Left colon (tissue), 2 donors: Measurements from ENCODE around the gene MEPE. TPM values are rescaled to one million over a fixed set of nuclear protein-coding genes. Genes with fewer than 3 reads are reported as not detected.
A peak's percentile ranks its signal among the peaks of the same experiment; 100 is the strongest.
"Not testable (repeated sequence)": the region's sequence is repeated elsewhere in the genome, so short reads cannot be mapped to it uniquely, and the experiment has no call there.

Experiments
- ATAC-seq: fragments of 200-7000 bp; cut with Tn5 transposase; one replicate; pipeline ENCODE4 v1.9.1; 2020; ENCODE audit warnings: mild to moderate bottlenecking, moderate library complexity
- DNase-seq, 2 donors: peaks; one replicate each; pipeline ENCODE4 v3.0.0-alpha.2; 2020
- intact Hi-C, 2 donors: fragments of 100-400 bp; cut with DNase I in 1 of 2; cut with micrococcal nuclease in 1 of 2; formaldehyde crosslinking; loops; one replicate each; pipeline versions ENCODE4 v1.11.2 to v1.14.0; 2022; cut with DNase I, micrococcal nuclease
- total RNA-seq, 2 donors: library from RNA; stranded (reverse); fragmentation: NEBNext Ultra II Directional; extraction: Animal tissue kit (Norgen Biotek cat#: 25700); gene quantifications; one replicate each; pipeline ENCODE4 v1.2.1, GENCODE V29; 2021
- donor health status: DM: no; HTN: no; CAD: no.
- donor health status: DM: yes; HTN: yes; CAD: no.

MEPE gene
- total RNA-seq, 2 donors from 2014 or later: not detected

GRCh38 chr4:87865288-87865687 lies 32.5 kb downstream of the MEPE start:
- ATAC-seq: no peak

DNA sequence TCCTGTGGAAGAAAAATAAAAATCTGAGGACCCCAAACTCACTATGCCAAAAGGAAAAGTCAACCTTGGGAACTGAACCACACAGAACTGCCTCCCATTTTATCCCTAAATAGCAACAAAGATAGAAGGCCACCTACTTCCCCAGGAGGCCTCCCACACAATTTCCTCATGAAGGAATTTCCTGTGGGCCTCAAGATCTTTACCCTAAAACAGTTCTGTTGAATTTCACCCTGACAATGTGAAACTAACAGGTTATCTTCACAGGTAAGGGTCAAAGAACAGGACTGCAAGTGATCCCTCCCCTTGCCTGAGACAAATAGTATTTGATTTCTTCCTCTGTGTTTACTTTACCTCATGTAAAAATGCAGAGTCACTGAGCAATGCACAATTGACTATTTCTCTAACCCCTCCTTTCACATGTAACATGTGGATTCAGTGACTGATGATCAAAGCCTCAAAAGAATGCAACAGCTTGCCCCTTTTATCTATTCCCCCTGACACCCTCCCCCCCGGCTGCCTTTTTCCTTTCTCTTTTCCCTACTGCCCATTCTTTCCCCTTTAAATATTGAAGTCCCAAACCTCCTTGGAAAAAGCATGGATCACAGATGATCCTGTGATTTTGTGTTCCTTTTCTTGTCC lies 33.3 kb downstream of the MEPE start:
- no peak for DNase-seq
- ATAC-seq: peak; percentile 67

More at GRCh38 chr4:87865288-87865687, 32.5 kb downstream of the MEPE start:
- no peak for DNase-seq
- intact Hi-C loops: no loop called here

DNA sequence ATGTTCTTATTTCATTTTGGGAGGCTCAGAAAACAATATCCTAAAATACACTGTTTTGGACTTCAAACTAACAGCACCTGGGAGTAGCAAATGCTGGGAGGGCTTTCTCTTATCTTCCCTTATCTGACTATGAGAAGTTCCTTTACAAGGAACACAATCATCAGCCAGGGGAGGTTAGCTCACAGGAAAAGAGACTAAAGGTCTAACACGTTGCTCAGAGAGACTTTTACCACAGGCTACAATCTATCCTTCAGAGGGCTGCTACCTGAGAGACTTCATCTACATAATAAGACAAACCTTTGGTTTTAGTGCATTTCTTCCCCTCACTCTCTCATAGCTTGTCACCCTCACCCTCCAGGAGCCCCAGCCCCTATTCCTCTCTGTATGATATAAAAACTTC lies 35.8 kb downstream of the MEPE start:
- DNase-seq (no peak), ATAC-seq (no peak)
- intact Hi-C loops: no loop called here

More for the DNA sequence above, 33.3 kb downstream of the MEPE start:
- intact Hi-C loops: no loop called here

DNA sequence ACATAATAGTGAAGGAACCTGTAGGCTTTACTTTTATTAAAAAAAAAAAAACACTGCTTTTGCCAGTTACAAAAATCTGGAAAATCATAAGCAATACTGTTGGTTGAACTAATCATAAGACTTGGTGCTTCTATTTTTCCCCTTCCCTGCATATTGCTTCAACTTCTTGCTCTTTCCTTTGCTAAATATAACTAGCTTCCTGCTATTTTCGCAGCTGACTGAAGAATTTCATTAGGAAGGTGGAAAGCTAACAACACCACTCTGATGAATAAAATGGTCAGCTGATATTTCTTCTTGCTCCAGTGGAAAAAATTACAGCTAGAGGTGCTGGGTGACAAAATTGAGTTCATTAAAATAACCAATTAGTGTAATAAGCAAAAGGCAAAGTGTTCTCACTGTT lies 39.3 kb downstream of the MEPE start:
- intact Hi-C loops: no loop called here
- DNase-seq: no peak
- no peak for ATAC-seq

DNA sequence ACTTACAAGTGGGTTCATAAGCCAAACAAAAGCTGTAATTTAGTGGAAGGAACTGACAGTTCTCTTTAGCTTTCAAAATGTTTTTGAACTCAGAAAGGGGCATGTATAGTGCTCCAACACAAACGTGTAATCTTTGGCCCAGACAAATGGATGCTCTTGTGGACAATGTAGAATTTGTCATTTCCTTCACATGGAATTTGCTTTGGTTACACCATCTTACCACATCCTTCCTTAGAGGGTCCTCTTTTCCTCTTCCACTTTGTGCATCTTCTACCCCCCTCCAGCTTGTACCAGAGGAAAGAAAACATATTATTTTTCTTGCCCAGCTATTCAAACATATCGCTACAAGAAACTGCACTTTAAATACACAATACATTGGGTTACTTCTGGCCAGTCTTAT lies 42.4 kb downstream of the MEPE start:
- no peak for DNase-seq
- no peak for ATAC-seq
- intact Hi-C loops: no loop called here

DNA sequence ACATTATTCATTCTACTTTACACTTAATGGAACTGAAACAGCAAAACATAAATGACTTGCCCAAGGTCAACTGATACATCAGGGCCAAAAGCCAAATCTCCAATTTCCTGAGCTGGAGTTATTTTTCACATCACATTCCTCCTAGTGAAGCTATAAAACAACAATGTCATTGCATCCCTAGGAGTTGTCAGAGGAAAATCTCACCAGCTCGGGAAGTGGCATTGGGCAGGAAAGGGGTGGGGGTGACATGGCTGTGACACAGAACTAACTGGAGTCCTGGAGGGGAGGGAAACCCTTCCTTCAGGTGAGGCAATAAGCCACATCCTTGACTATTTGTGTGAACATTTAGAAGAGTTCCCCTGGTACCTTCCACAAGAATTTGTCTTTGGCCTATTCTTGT lies 47.3 kb downstream of the MEPE start:
- no peak for DNase-seq
- intact Hi-C loops: no loop called here
- ATAC-seq: no peak

DNA sequence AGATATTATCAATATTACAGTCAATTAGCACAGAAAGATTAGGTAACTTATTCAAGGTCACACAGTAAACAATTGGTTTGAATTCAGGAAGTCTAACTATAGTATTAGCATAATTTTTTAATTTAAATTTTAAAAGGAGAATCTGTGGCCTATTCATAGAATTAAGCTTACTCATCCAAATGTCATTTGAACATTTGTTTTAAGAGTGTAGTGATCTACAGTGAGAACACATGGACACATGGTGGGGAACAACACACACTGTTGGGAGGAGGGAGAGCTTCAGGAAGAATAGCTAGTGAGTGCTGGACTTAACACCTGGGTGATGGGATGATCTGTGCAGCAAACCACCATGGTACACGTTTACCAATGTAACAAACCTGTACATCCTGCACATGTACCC lies 48.3 kb downstream of the MEPE start:
- intact Hi-C loops: no loop called here
- no peak for ATAC-seq

DNA sequence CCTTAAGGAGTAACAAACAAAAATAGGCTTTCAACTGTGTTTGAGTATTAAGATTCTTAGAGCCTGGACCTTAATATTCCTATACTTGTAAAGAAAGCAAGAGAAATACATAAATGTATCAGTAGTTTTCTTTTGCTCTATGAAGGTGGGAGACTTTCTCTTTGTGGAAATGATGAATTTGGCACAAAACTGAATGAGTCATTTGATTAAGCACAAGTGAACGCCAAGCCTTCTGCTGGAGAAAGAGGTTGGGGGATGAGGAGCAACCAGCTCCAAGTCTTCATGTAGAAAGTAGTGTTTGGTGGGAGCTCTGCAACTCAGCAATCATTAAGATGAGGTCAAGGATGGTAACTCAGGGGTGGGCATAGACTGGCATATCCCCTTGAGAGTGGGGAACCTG lies 49.6 kb downstream of the MEPE start:
- ATAC-seq (no peak), DNase-seq (no peak)
- intact Hi-C loops: no loop called here

More for the DNA sequence above, 48.3 kb downstream of the MEPE start:
- DNase-seq: no peak

GRCh38 chr4:87882861-87883260 lies 50.1 kb downstream of the MEPE start:
- ATAC-seq: no peak
- DNase-seq: no peak
- intact Hi-C loops: no loop called here

- intact Hi-C loops: no loop called here
- DNase-seq: no peak
- ATAC-seq: no peak
Observed at GRCh38 chr4:87884976-87885549, 52.3 kb downstream of the MEPE start.

DNA sequence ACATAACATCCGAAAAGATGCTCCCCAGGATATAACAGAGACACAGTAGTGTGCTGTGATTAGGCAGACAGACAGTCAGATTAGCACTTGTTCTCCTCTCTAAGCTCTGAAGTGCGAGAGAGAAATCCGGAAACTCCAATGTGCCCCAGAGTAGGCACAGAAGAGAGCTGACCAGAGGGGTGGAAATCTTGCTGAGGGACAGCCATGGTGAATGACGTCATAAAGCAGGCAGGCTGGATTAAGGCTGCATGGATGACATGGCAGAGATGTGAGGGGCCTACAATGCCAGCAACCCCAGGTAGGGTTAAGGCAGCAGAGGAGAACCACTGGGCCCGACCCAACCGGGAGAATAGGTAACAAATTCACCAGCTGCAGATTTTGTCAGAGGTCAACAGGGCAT lies 53.3 kb downstream of the MEPE start:
- intact Hi-C loops: no loop called here
- no peak for ATAC-seq
- DNase-seq: no peak

- intact Hi-C loops, DNase-seq, ATAC-seq: not testable (repeated sequence)
Observed at GRCh38 chr4:87890753-87891152, 58.0 kb downstream of the MEPE start.

DNA sequence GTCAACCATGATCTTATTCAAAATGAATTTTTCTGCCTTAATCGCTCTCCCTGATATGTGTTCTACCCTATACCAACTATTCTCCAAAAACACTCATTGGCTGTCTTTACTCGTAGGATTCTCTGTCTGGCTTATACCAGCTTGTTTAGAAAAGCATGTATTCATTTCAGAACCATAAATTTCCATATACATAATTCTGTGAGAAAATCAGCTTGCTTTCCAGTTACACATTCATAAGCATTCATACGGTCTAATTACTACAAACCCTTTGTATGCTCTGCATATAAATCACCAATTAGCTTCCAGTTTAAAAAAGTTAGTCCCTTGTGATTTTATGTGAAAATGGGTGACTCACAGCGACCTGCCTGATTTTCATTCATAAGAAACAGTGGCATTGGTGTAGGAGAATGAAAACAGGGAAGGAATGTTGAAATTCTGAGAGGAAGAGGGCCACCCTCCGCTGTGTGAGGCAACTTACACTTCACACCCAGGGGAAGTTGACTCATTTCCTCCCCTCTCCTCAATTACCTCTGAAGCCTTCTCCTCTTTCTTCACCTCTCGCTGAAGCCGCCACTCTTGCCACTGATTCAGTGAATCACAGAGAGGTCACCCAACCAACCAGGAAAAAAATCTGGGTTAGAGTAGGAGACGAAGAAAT lies 63.3 kb downstream of the MEPE start:
- DNase-seq (no peak), ATAC-seq (no peak)
- intact Hi-C loops: no loop called here

Other genes starting within 250 kb of the MEPE start
- gene DSPP, start 224.4 kb upstream of the MEPE start, total RNA-seq: not detected
- gene DMP1, start 182.7 kb upstream of the MEPE start, total RNA-seq: not detected
- gene IBSP, start 33.4 kb upstream of the MEPE start, total RNA-seq: not detected
- 1 to 10 TPM; 3.7 to 7.6 TPM for gene SPP1, start 142.7 kb downstream of the MEPE start, total RNA-seq
- 10 to 100 TPM in 1 of 2 donors, 1 to 10 TPM in 1; 5.4 to 11.4 TPM for gene PKD2, start 174.7 kb downstream of the MEPE start, total RNA-seq